ENCODE data around the gene PPDPF. TPM values are rescaled to one million over a fixed set of nuclear protein-coding genes. Genes with fewer than 3 reads are reported as not detected.

The PPDPF gene
- total RNA-seq, 1 experiment from 2014 or later: 634 TPM

GRCh38 chr20:63549679-63550282 lies 29.2 kb downstream of the PPDPF start:
- no TSS peak for BruUV-seq (replicated peaks)
- Mint-ChIP-seq H3K27ac (ENCODE audit: unreplicated experiment) (no peak overlapping the region), H3K4me1 (ENCODE audit: low read depth, unreplicated experiment) (peaks cover 9% of the 10 kb centered on the region), H3K27me3 (ENCODE audit: insufficient read depth, unreplicated experiment) (no peaks in the 10 kb centered on the region), H3K4me3 (ENCODE audit: unreplicated experiment) (no peak overlapping the region), H3K36me3 (ENCODE audit: insufficient read depth, unreplicated experiment) (peaks cover 5% of the 10 kb centered on the region), H3K9me3 (ENCODE audit: unreplicated experiment) (no peaks in the 10 kb centered on the region)
- intact Hi-C loops (cut with micrococcal nuclease; ENCODE audit: unreplicated experiment): no loop called here
- ChIA-PET POLR2A (no interaction called here), CTCF (interaction anchor here (0.7 to 1.1 kb wide), 2 partner anchors 11 to 12 kb away, joined by 4 to 5 read pairs; no protein-coding TSS in a partner anchor)
- TF ChIP-seq CTCF (IDR thresholded peaks at IDR 0.05; ENCODE audit: insufficient read depth in 1 of 2, low read depth in 1 of 2, low read length in 1 of 2, severe bottlenecking in 1 of 2, unreplicated experiment in 1 of 2): no peak
- DNase-seq: no peak
- Histone ChIP-seq H3K27me3 (replicated peaks; ENCODE audit: control insufficient read depth, insufficient read depth, low read length) (no peaks in the 10 kb centered on the region), H3K9me3 (peaks cover 4% of the 10 kb centered on the region), H3K36me3 (ENCODE audit: control insufficient read depth, insufficient read depth, low read length) (no peaks in the 10 kb centered on the region), H3K4me1 (peaks cover 15% of the 10 kb centered on the region), H3K4me3 (ENCODE audit: low read depth, low read length) (no peak overlapping the region)

- no peak overlapping the region for H3K4me3 ChIP-seq (ENCODE audit: low read depth, low read length)
- ChIA-PET POLR2A (interaction anchor here (0.5 to 0.8 kb wide), 2 partner anchors 11 to 42 kb away, joined by 3 to 6 read pairs; no protein-coding TSS in a partner anchor), CTCF (interaction anchor here (0.6 to 0.8 kb wide), 2 partner anchors 140 to 487 kb away, joined by 3 to 4 read pairs; no protein-coding TSS in a partner anchor)
- H3K27ac Mint-ChIP-seq (ENCODE audit: unreplicated experiment): no peak overlapping the region
- no peak for DNase-seq
- H3K4me1 Mint-ChIP-seq (ENCODE audit: low read depth, unreplicated experiment): no peaks in the 10 kb centered on the region
- intact Hi-C loops (cut with micrococcal nuclease; ENCODE audit: unreplicated experiment): no loop called here
- peaks cover 5% of the 10 kb centered on the region for H3K36me3 Mint-ChIP-seq (ENCODE audit: insufficient read depth, unreplicated experiment)
- no peaks in the 10 kb centered on the region for H3K27me3 Mint-ChIP-seq (ENCODE audit: insufficient read depth, unreplicated experiment)
- BruUV-seq (replicated peaks): no TSS peak
- no peaks in the 10 kb centered on the region for H3K9me3 Mint-ChIP-seq (ENCODE audit: unreplicated experiment)
- H3K27me3 ChIP-seq (replicated peaks; ENCODE audit: control insufficient read depth, insufficient read depth, low read length): no peaks in the 10 kb centered on the region
- H3K4me3 Mint-ChIP-seq (ENCODE audit: unreplicated experiment): no peak overlapping the region
- H3K4me1 ChIP-seq: peaks cover 2% of the 10 kb centered on the region
- H3K9me3 ChIP-seq: peaks cover 4% of the 10 kb centered on the region
- no peak for TF ChIP-seq CTCF (IDR thresholded peaks at IDR 0.05; ENCODE audit: insufficient read depth in 1 of 2, low read depth in 1 of 2, low read length in 1 of 2, severe bottlenecking in 1 of 2, unreplicated experiment in 1 of 2)
- no peaks in the 10 kb centered on the region for H3K36me3 ChIP-seq (ENCODE audit: control insufficient read depth, insufficient read depth, low read length)
These were observed 30.5 kb downstream of the PPDPF start for GRCh38 chr20:63551068-63551467.

GRCh38 chr20:63552481-63553249 lies 32.1 kb downstream of the PPDPF start:
- intact Hi-C loops (cut with micrococcal nuclease; ENCODE audit: unreplicated experiment): no loop called here
- no peaks in the 10 kb centered on the region for H3K36me3 ChIP-seq (ENCODE audit: control insufficient read depth, insufficient read depth, low read length)
- TF ChIP-seq CTCF (IDR thresholded peaks at IDR 0.05; ENCODE audit: insufficient read depth in 1 of 2, low read depth in 1 of 2, low read length in 1 of 2, severe bottlenecking in 1 of 2, unreplicated experiment in 1 of 2): no peak
- peaks cover 4% of the 10 kb centered on the region for H3K9me3 ChIP-seq
- H3K27me3 ChIP-seq (replicated peaks; ENCODE audit: control insufficient read depth, insufficient read depth, low read length): no peaks in the 10 kb centered on the region
- no peak for DNase-seq
- POLR2A ChIA-PET: no interaction called here
- Mint-ChIP-seq H3K36me3 (ENCODE audit: insufficient read depth, unreplicated experiment) (peaks cover 15% of the 10 kb centered on the region), H3K4me3 (ENCODE audit: unreplicated experiment) (peak overlapping the region; percentile 47), H3K27ac (ENCODE audit: unreplicated experiment) (no peak overlapping the region), H3K9me3 (ENCODE audit: unreplicated experiment) (no peaks in the 10 kb centered on the region), H3K4me1 (ENCODE audit: low read depth, unreplicated experiment) (no peaks in the 10 kb centered on the region), H3K27me3 (ENCODE audit: insufficient read depth, unreplicated experiment) (no peaks in the 10 kb centered on the region)
- H3K4me1 ChIP-seq: no peaks in the 10 kb centered on the region
- CTCF ChIA-PET: interaction anchor here (0.6 kb wide), 1 partner anchor 129 kb away, joined by 3 read pairs; no protein-coding TSS in a partner anchor
- no TSS peak for BruUV-seq (replicated peaks)
- no peak overlapping the region for H3K4me3 ChIP-seq (ENCODE audit: low read depth, low read length)
